T-helper 2 cell treated with Interferon-gamma antibody and Interleukin-4, amounts not matched to agents 5 μg/mL and 100 μg/mL, for 36 hours (primary cell): Measurements from ENCODE around the gene ZNF28.
"Not testable (repeated sequence)": the region's sequence is repeated elsewhere in the genome, so short reads cannot be mapped to it uniquely, and the experiment has no call there.

ENCODE experiments used
- DNase-seq: peaks from one replicate; pipeline ENCODE4 v3.0.0; 2021; ENCODE audit warnings: low spot score
- H3K27ac Mint-ChIP-seq: one replicate; pipeline ENCODE4 v1.8.0; 2021; ENCODE audit warnings: mild to moderate bottlenecking, mixed read lengths
- H3K27me3 Mint-ChIP-seq: one replicate; pipeline ENCODE4 v1.8.0; 2021; ENCODE audit warnings: low read depth, mixed read lengths
- H3K36me3 Mint-ChIP-seq: one replicate; pipeline ENCODE4 v1.8.0; 2021; ENCODE audit warnings: low read depth, mixed read lengths
- H3K4me1 Mint-ChIP-seq: one replicate; pipeline ENCODE4 v1.8.0; 2021; ENCODE audit warnings: low read depth, mixed read lengths
- H3K4me3 Mint-ChIP-seq: one replicate; pipeline ENCODE4 v1.8.0; 2022; ENCODE audit warnings: mild to moderate bottlenecking, moderate library complexity, mixed read lengths
- H3K9me3 Mint-ChIP-seq: one replicate; pipeline ENCODE4 v1.8.0; 2021; ENCODE audit warnings: mixed read lengths

ZNF28 gene

DNA sequence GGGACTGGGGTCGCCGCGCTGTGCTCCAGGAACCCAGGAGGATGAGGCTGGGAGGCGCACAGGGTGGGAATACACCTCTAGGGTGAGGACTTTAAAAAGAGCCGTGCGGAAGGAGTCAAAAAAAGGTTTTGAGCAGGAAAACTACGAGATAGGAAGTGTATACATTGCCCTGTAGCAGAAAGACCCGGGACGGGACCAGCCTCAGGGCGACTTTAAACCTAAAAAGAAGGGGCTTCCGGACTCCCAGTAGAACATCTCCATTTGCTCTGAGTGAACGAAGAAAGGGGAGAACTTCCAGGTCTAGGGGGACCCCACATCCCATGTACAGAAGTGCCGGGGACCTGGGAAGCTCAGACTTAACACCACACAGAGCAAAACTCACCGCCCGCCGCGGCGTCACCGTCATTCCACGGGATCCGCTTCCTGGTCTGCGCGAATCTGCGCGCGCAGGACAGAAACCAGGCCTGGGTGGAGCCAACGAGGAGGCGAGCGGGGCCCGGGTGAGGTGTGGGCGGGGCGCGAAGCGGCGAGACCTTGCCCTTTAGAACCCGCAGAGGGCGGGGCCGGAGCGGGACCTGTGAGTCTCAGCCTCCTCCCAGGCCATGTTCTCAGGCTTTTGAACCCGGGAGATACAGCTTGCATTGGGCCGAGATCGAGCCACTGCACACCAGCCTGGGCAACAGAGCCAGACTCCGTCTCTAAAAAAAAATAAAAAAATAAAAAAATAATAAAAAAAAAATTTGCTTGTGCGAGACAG, at the start of gene ZNF28:
Gene ZNF28 (minus strand): TSS at position 430 of the 757 bp plus-strand sequence. CDS start 3,675 bp downstream, outside the sequence.
- DNase-seq = peak; percentile 59
- not testable (repeated sequence) for H3K4me1 Mint-ChIP-seq, H3K27me3 Mint-ChIP-seq
- H3K27ac Mint-ChIP-seq = peak within 1 kb of the TSS; percentile 76
- H3K36me3 Mint-ChIP-seq = peaks cover 43% of the 10 kb centered on the region
- peaks cover 39% of the 10 kb centered on the region for H3K9me3 Mint-ChIP-seq
- peak within 1 kb of the TSS; percentile 94 for H3K4me3 Mint-ChIP-seq

GRCh38 chr19:52868031-52868430, 46.6 kb upstream of the ZNF28 start:
- H3K4me1 Mint-ChIP-seq, H3K36me3 Mint-ChIP-seq, H3K27ac Mint-ChIP-seq, H3K27me3 Mint-ChIP-seq, H3K4me3 Mint-ChIP-seq, DNase-seq: not testable (repeated sequence)
- H3K9me3 Mint-ChIP-seq = peaks cover 25% of the 10 kb centered on the region

GRCh38 chr19:52857378-52858191, 36.2 kb upstream of the ZNF28 start, which contains the start of gene ZNF468:
Gene ZNF468, minus strand, starts transcription at chr19:52857619. Its CDS starts 3,347 bp downstream, at chr19:52854272.
- Mint-ChIP-seq H3K4me3 (peak within 1 kb of the TSS; percentile 96), H3K9me3 (peaks cover 54% of the 10 kb centered on the region), H3K36me3 (peaks cover 39% of the 10 kb centered on the region), H3K4me1 (peaks cover 10% of the 10 kb centered on the region), H3K27ac (peak within 1 kb of the TSS; percentile 88)
- DNase-seq = peak; percentile 80
- not testable (repeated sequence) for H3K27me3 Mint-ChIP-seq

- not testable (repeated sequence) for DNase-seq, H3K27me3 Mint-ChIP-seq
- H3K27ac Mint-ChIP-seq = peak overlapping the region; percentile 88
- peak overlapping the region; percentile 96 for H3K4me3 Mint-ChIP-seq
- H3K9me3 Mint-ChIP-seq = peaks cover 46% of the 10 kb centered on the region
- H3K36me3 Mint-ChIP-seq = peaks cover 45% of the 10 kb centered on the region
- peaks cover 10% of the 10 kb centered on the region for H3K4me1 Mint-ChIP-seq
Measured at GRCh38 chr19:52856540-52857377, 35.3 kb upstream of the ZNF28 start.

DNA sequence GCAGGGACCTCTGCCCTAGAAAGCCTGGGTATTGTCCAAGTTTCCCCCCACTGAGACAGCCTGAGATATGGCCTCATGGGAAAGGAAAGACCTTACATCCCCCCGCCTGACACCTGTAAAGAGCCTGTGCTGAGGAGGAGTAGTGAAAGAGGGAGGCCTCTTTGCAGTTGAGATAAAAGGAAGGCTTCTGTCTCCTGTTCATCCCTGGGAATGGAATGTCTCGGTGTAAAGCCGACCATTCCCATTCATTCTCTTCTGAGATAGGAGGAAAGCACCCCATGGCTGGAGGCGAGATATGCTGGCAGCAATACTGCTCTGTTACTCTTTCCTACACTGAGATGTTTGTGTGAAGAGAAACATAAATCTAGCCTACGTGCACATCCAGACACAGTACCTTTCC, 25.9 kb upstream of the ZNF28 start:
- H3K4me1 Mint-ChIP-seq, H3K27ac Mint-ChIP-seq, H3K4me3 Mint-ChIP-seq, DNase-seq, H3K27me3 Mint-ChIP-seq: not testable (repeated sequence)
- peaks cover 50% of the 10 kb centered on the region for H3K9me3 Mint-ChIP-seq
- H3K36me3 Mint-ChIP-seq = peaks cover 95% of the 10 kb centered on the region

DNA sequence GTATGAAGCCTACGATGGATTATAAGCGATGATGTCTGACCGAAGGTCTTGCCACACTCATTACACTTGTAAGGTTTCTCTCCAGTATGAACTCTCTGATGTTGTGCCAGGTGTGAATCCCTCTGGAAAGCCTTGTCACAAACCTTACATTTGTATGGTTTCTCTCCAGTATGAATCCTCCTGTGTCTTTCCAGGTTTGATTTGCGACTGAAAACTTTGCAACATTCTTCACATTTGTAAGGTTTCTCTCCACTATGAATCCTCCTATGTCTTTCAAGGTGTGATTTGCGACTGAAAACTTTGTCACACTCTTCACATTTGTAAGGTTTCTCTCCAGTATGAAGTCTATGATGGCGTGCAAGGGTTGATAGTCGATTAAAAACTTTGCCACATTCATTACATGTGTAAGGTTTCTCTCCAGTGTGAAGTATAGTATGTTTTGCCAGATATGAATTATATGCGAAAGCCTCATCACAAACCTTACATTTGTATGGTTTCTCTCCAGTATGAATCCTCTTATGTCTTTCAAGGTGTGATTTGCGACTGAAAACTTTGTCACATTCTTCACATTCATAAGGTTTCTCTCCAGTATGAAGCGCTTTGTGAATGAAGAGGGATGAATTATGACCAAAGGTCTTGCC, 19.5 kb upstream of the ZNF28 start:
- H3K27ac Mint-ChIP-seq, H3K27me3 Mint-ChIP-seq, H3K4me3 Mint-ChIP-seq, H3K4me1 Mint-ChIP-seq, DNase-seq: not testable (repeated sequence)
- peaks cover 86% of the 10 kb centered on the region for H3K36me3 Mint-ChIP-seq
- peaks cover 73% of the 10 kb centered on the region for H3K9me3 Mint-ChIP-seq

DNA sequence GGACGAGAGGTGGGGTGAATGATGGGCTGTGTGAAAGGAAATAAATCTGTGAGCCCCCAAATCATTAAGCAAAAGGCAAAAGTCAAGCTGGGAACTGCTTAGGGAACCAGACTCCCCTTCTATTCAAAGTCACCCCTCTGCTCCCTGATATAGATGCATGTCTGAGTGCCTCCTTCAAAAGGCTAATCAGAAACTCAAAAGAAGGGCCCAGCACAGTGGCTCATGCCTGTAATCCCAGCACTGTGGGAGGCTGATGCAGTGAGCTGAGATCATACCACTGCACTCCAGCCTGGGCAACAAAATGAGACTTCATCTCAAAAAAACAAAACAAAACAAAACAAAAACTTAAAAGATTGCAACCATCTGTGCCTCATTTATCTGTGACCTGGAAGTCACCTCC, 12.9 kb upstream of the ZNF28 start:
- H3K4me3 Mint-ChIP-seq, H3K27me3 Mint-ChIP-seq, H3K27ac Mint-ChIP-seq, DNase-seq, H3K4me1 Mint-ChIP-seq: not testable (repeated sequence)
- Mint-ChIP-seq H3K9me3 (peaks cover 64% of the 10 kb centered on the region), H3K36me3 (peaks cover 29% of the 10 kb centered on the region)

GRCh38 chr19:52833541-52833940, 12.1 kb upstream of the ZNF28 start:
- not testable (repeated sequence) for H3K4me1 Mint-ChIP-seq, DNase-seq, H3K27me3 Mint-ChIP-seq, H3K27ac Mint-ChIP-seq, H3K4me3 Mint-ChIP-seq
- Mint-ChIP-seq H3K9me3 (peaks cover 61% of the 10 kb centered on the region), H3K36me3 (peaks cover 25% of the 10 kb centered on the region)

GRCh38 chr19:52829866-52830265, 8.4 kb upstream of the ZNF28 start:
- H3K36me3 Mint-ChIP-seq = not testable (repeated sequence)

DNA sequence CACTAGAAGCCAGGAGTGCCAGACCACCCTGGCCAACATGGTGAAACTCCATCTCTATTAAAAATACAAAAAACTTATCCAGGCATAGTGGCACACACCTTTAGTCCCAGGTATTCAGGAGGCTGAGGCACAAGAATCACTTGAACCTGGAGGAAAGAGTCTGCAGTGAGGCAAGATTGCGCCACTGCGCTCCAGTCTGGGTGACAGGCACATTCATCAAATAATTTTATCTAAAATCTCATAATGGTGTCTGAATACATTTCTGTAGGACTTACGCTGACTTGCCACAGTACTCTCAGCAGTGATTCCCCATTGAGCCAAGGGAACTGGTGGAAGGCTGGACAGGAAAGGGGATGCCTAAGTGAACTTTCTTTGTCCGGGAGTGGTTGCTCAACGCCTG, 4.3 kb upstream of the ZNF28 start:
- no peak overlapping the region for H3K27ac Mint-ChIP-seq
- H3K4me1 Mint-ChIP-seq = peaks cover 2% of the 10 kb centered on the region
- peaks cover 30% of the 10 kb centered on the region for H3K9me3 Mint-ChIP-seq
- H3K27me3 Mint-ChIP-seq = no peaks in the 10 kb centered on the region
- no peak for DNase-seq
- H3K4me3 Mint-ChIP-seq = no peak overlapping the region
- H3K36me3 Mint-ChIP-seq = peaks cover 10% of the 10 kb centered on the region

More at GRCh38 chr19:52829866-52830265, 8.4 kb upstream of the ZNF28 start:
- H3K27ac Mint-ChIP-seq, DNase-seq, H3K27me3 Mint-ChIP-seq, H3K4me3 Mint-ChIP-seq, H3K4me1 Mint-ChIP-seq: not testable (repeated sequence)
- H3K9me3 Mint-ChIP-seq = peaks cover 39% of the 10 kb centered on the region

- no peak for DNase-seq
- Mint-ChIP-seq H3K4me3 (no peak overlapping the region), H3K4me1 (peaks cover 8% of the 10 kb centered on the region), H3K27me3 (no peaks in the 10 kb centered on the region), H3K27ac (no peak overlapping the region), H3K36me3 (peaks cover 23% of the 10 kb centered on the region), H3K9me3 (peaks cover 32% of the 10 kb centered on the region)
Measured at GRCh38 chr19:52823676-52824075, 2.2 kb upstream of the ZNF28 start.

GRCh38 chr19:52820472-52821203, 795 bp downstream of the ZNF28 start:
- H3K36me3 Mint-ChIP-seq = peaks cover 49% of the 10 kb centered on the region
- peak; percentile 10 for DNase-seq
- not testable (repeated sequence) for H3K4me1 Mint-ChIP-seq, H3K27me3 Mint-ChIP-seq
- peak overlapping the region; percentile 94 for H3K4me3 Mint-ChIP-seq
- H3K9me3 Mint-ChIP-seq = peaks cover 39% of the 10 kb centered on the region
- peak overlapping the region; percentile 76 for H3K27ac Mint-ChIP-seq

DNA sequence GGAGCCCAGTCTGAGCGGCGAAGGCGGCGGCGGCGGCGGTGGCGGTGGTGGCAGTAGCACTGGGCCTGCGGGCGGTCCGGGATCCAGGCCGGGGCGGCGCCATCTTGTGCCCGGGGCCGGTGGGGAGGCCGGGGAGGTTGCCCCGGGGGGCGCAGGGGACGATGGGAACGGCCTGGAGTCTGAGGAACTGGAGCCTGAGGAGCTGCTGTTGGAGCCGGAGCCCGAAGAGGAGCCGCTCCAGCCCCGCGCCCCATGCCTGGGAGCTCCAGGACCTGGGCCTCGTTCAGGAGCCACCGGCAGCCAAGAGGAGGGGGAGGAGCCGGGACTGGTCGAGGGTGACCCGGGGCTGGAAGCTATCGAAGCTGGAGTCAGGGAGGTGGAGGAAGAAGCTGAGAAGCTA, 11.6 kb downstream of the ZNF28 start:
- H3K27ac Mint-ChIP-seq = no peak overlapping the region
- H3K4me1 Mint-ChIP-seq = no peaks in the 10 kb centered on the region
- H3K27me3 Mint-ChIP-seq = no peaks in the 10 kb centered on the region
- H3K4me3 Mint-ChIP-seq = no peak overlapping the region
- H3K36me3 Mint-ChIP-seq = peaks cover 70% of the 10 kb centered on the region
- no peak for DNase-seq
- H3K9me3 Mint-ChIP-seq = peaks cover 37% of the 10 kb centered on the region
